Nephron progenitor cell (in vitro differentiated cells): ENCODE results near the gene FOXS1.

Experiments
- DNase-seq: peaks from one replicate; pipeline ENCODE4 v3.0.0; 2021
- H3K27ac Mint-ChIP-seq: 2 replicates; pipeline ENCODE4 v1.8.0; 2021; ENCODE audit warnings: mild to moderate bottlenecking, moderate library complexity, mixed read lengths
- H3K27me3 Mint-ChIP-seq: 2 replicates; pipeline ENCODE4 v1.8.0; 2021; ENCODE audit warnings: mild to moderate bottlenecking, low read depth, mixed read lengths; ENCODE audit not compliant: poor library complexity
- H3K36me3 Mint-ChIP-seq: 2 replicates; pipeline ENCODE4 v1.8.0; 2021; ENCODE audit warnings: low read depth, mixed read lengths
- H3K4me1 Mint-ChIP-seq: 2 replicates; pipeline ENCODE4 v1.8.0; 2021; ENCODE audit warnings: mixed read lengths
- H3K4me3 Mint-ChIP-seq: 2 replicates; pipeline ENCODE4 v1.8.0; 2021; ENCODE audit warnings: mild to moderate bottlenecking, moderate library complexity, mixed read lengths
- H3K9me3 Mint-ChIP-seq: 2 replicates; pipeline ENCODE4 v1.8.0; 2021; ENCODE audit warnings: mild to moderate bottlenecking, moderate library complexity, mixed read lengths
- TF ChIP-seq, protein P1 (sequence below): fragments of 200-600 bp; sonication (generic); IDR thresholded peaks from 2 replicates; pipeline ENCODE4 v1.5.0; 2021; ENCODE audit warnings: antibody characterized with exemption

Gene FOXS1

DNA sequence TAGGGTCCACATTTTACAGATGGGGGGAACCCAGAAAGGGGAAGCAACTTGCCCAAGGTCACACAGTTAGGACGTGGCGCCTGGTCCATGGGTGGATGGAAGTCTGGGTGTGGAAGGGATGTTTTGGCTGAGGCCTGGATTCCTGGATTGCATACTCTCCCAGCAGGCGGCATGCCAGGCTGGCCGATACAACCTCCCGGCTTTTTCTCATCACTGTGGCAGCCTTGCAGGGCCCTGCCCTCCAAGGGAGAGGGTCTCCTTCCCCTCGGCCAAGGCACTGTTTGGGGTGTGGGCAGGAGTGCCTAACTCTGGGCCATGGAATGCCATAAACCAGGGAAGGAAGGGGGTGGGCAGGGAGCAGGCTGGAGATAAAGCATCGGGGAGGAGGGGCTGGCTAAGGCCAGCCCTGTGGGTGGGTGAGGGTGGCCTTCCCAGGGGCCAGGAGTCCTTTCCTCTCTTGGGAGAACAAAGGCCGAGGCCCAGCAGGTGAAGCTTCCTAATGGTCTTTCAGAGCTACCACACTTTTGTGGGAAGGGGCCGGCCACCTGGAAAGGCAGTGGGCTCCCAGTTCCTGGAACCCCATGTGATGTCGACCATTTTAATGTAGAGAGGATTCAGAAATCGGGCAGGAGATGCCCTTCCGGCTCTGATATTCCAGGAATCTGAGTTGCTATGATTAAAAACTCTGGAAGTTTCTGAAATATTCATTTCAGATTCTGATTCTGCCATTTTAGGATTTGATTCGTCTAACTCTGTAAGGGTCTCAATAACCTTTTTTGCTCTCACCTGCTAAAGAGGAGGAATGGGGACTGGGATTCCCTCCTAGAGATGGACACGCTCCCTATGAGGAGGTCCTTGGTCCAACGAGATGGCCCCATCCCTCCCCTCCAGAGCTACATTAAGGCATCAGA is 4.2 kb downstream of the FOXS1 start:
- no peaks in the 10 kb centered on the region for H3K9me3 Mint-ChIP-seq

GRCh38 chr20:31839782-31840487 is 5.5 kb downstream of the FOXS1 start:
- peaks cover 53% of the 10 kb centered on the region for H3K4me1 Mint-ChIP-seq
- TF ChIP-seq, protein P1, sequence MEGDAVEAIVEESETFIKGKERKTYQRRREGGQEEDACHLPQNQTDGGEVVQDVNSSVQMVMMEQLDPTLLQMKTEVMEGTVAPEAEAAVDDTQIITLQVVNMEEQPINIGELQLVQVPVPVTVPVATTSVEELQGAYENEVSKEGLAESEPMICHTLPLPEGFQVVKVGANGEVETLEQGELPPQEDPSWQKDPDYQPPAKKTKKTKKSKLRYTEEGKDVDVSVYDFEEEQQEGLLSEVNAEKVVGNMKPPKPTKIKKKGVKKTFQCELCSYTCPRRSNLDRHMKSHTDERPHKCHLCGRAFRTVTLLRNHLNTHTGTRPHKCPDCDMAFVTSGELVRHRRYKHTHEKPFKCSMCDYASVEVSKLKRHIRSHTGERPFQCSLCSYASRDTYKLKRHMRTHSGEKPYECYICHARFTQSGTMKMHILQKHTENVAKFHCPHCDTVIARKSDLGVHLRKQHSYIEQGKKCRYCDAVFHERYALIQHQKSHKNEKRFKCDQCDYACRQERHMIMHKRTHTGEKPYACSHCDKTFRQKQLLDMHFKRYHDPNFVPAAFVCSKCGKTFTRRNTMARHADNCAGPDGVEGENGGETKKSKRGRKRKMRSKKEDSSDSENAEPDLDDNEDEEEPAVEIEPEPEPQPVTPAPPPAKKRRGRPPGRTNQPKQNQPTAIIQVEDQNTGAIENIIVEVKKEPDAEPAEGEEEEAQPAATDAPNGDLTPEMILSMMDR, result no peak
- no peaks in the 10 kb centered on the region for H3K9me3 Mint-ChIP-seq
- H3K36me3 Mint-ChIP-seq, result no peaks in the 10 kb centered on the region
- no peak overlapping the region for H3K4me3 Mint-ChIP-seq
- no peak overlapping the region for H3K27ac Mint-ChIP-seq
- H3K27me3 Mint-ChIP-seq, result no peaks in the 10 kb centered on the region
- DNase-seq, result no peak

More for the DNA sequence above, 4.2 kb downstream of the FOXS1 start:
- H3K27ac Mint-ChIP-seq, result no peak overlapping the region
- H3K27me3 Mint-ChIP-seq, result no peaks in the 10 kb centered on the region
- no peaks in the 10 kb centered on the region for H3K36me3 Mint-ChIP-seq
- TF ChIP-seq, protein P1, result no peak
- H3K4me1 Mint-ChIP-seq, result peaks cover 44% of the 10 kb centered on the region
- H3K4me3 Mint-ChIP-seq, result no peak overlapping the region
- DNase-seq, result no peak

DNA sequence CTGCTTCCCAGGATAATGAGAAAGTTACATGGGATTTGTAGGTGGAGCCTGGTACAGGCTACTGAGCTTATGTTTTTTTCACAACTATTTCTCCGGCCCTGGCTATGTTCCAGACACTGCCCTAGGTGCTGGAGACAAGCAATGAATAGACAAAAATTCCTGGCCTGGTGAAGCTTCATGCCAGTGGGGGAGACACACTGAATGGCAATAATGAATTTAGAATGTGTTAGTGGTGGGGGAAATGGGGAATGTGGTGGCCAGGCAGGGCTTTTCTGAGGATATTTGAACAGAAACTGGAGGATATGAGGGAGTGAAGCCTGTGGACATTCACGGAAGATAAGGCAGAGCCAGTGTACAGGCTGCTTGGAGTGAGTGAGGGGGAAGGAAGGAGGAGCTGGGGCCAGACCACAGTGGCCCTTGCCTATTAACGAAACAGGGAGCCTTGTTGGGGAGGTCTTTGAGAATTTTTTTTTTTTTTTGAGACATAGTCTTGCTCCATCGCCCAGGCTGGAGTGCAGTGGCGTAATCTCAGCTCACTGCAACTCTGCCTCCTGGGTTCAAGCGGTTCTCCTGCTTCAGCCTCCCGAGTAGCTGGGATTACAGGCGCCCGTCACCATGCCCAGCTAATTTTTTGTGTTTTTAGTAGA is 6.6 kb downstream of the FOXS1 start:
- no peaks in the 10 kb centered on the region for H3K9me3 Mint-ChIP-seq
- H3K4me3 Mint-ChIP-seq, result no peak overlapping the region
- no peaks in the 10 kb centered on the region for H3K27me3 Mint-ChIP-seq
- H3K4me1 Mint-ChIP-seq, result peaks cover 56% of the 10 kb centered on the region
- no peaks in the 10 kb centered on the region for H3K36me3 Mint-ChIP-seq
- TF ChIP-seq, protein P1, result no peak
- no peak overlapping the region for H3K27ac Mint-ChIP-seq
- DNase-seq, result no peak

- DNase-seq, result no peak
These were observed 7.5 kb downstream of the FOXS1 start for GRCh38 chr20:31837896-31838397.

GRCh38 chr20:31836853-31837608 is 8.4 kb downstream of the FOXS1 start:
- Mint-ChIP-seq H3K36me3 (no peaks in the 10 kb centered on the region), H3K9me3 (no peaks in the 10 kb centered on the region), H3K27me3 (no peaks in the 10 kb centered on the region), H3K4me3 (no peak overlapping the region), H3K4me1 (peaks cover 45% of the 10 kb centered on the region), H3K27ac (no peak overlapping the region)
- no peak for DNase-seq
- TF ChIP-seq, protein P1, result no peak

More at GRCh38 chr20:31837896-31838397, 7.5 kb downstream of the FOXS1 start:
- TF ChIP-seq, protein P1, result no peak
- no peak overlapping the region for H3K4me3 Mint-ChIP-seq
- no peaks in the 10 kb centered on the region for H3K27me3 Mint-ChIP-seq
- peaks cover 54% of the 10 kb centered on the region for H3K4me1 Mint-ChIP-seq
- H3K9me3 Mint-ChIP-seq, result no peaks in the 10 kb centered on the region
- no peak overlapping the region for H3K27ac Mint-ChIP-seq
- H3K36me3 Mint-ChIP-seq, result no peaks in the 10 kb centered on the region
